GM12878 (cell line): ENCODE results near the gene TOB1.

Experiments
- CHD2 ChIP-seq: IDR thresholded peaks from 2 replicates; pipeline ENCODE4 v1.6.1; 2011; ENCODE audit warnings: low read depth, low read length, improper control_type of control experiment, borderline replicate concordance
- CREB1 ChIP-seq: IDR thresholded peaks from 2 replicates; pipeline ENCODE4 v1.6.1; 2012; ENCODE audit warnings: low read depth, mild to moderate bottlenecking, inconsistent platforms
- EP300 ChIP-seq, 2 experiments: fragments of 150-350 bp in 1 of 2; IDR thresholded peaks; 2 replicates each; pipeline ENCODE4 v1.6.1; 2011 to 2012; ENCODE audit warnings: low read depth in 2 of 2, low read length in 2 of 2, borderline replicate concordance in 1 of 2, improper control_type of control experiment in 1 of 2, inconsistent platforms in 1 of 2; ENCODE audit not compliant: control insufficient read depth in 1 of 2
- IRF3 ChIP-seq: fragments of 450-650 bp; IDR thresholded peaks from 2 replicates; pipeline ENCODE4 v1.6.1; 2014; ENCODE audit warnings: mild to moderate bottlenecking
- NKRF ChIP-seq: fragments of 450-650 bp; conservative IDR thresholded peaks from 2 replicates; pipeline ENCODE4 v1.6.1; 2017; ENCODE audit warnings: mild to moderate bottlenecking, moderate library complexity
- POLR2A ChIP-seq: IDR thresholded peaks from 2 replicates; pipeline ENCODE4 v1.6.1; 2011; ENCODE audit warnings: low read depth, mild to moderate bottlenecking, low read length
- POLR2AphosphoS5 ChIP-seq: IDR thresholded peaks from 2 replicates; pipeline ENCODE4 v1.6.1; 2011; ENCODE audit warnings: mild to moderate bottlenecking, low read length, inconsistent platforms
- SIN3A ChIP-seq: IDR thresholded peaks from 2 replicates; pipeline ENCODE4 v1.6.1; 2012; ENCODE audit warnings: low read depth, low read length, improper control_type of control experiment
- SMC3 ChIP-seq: IDR thresholded peaks from 2 replicates; pipeline ENCODE4 v1.6.1; 2011; ENCODE audit warnings: low read length, improper control_type of control experiment, borderline replicate concordance
- SRF ChIP-seq, 2 experiments: IDR thresholded peaks; 2 replicates each; pipeline ENCODE4 v1.6.1; 2011; ENCODE audit warnings: low read depth in 2 of 2, low read length in 2 of 2, mild to moderate bottlenecking in 1 of 2, moderate library complexity in 1 of 2
- TAF1 ChIP-seq: IDR thresholded peaks from 2 replicates; pipeline ENCODE4 v1.6.1; 2011; ENCODE audit warnings: mild to moderate bottlenecking, low read depth, low read length, borderline replicate concordance
- YY1 ChIP-seq: IDR thresholded peaks from 2 replicates; pipeline ENCODE4 v1.6.1; 2011; ENCODE audit warnings: low read depth, mild to moderate bottlenecking, low read length
- TF ChIP-seq, protein P1 (sequence below), 3 experiments: IDR thresholded peaks in 2 of 3; conservative IDR thresholded peaks in 1 of 3; 2 replicates each; pipeline ENCODE4 v1.5.1; 2011; ENCODE audit warnings: low read depth in 3 of 3, low read length in 3 of 3, mild to moderate bottlenecking in 3 of 3, control low read depth in 2 of 3, moderate library complexity in 2 of 3, inconsistent platforms in 1 of 3, mixed read lengths in 1 of 3; ENCODE audit not compliant: control insufficient read depth in 2 of 3, insufficient read depth in 1 of 3; ENCODE audit errors: extremely low read depth in 1 of 3

- TF ChIP-seq YY1 (no peak), SRF (IDR thresholded peaks at IDR 0.05; ENCODE audit: low read depth in 2 of 2, low read length in 2 of 2) (no peak), EP300 (IDR thresholded peaks at IDR 0.05; ENCODE audit: borderline replicate concordance in 1 of 2, control insufficient read depth in 1 of 2, low read depth in 2 of 2, low read length in 2 of 2) (no peak), NKRF (no peak), TAF1 (no peak), POLR2A (no peak), CHD2 (no peak), IRF3 (no peak), SIN3A (no peak), POLR2AphosphoS5 (no peak), CREB1 (no peak), SMC3 (no peak)
- TF ChIP-seq, protein P1, sequence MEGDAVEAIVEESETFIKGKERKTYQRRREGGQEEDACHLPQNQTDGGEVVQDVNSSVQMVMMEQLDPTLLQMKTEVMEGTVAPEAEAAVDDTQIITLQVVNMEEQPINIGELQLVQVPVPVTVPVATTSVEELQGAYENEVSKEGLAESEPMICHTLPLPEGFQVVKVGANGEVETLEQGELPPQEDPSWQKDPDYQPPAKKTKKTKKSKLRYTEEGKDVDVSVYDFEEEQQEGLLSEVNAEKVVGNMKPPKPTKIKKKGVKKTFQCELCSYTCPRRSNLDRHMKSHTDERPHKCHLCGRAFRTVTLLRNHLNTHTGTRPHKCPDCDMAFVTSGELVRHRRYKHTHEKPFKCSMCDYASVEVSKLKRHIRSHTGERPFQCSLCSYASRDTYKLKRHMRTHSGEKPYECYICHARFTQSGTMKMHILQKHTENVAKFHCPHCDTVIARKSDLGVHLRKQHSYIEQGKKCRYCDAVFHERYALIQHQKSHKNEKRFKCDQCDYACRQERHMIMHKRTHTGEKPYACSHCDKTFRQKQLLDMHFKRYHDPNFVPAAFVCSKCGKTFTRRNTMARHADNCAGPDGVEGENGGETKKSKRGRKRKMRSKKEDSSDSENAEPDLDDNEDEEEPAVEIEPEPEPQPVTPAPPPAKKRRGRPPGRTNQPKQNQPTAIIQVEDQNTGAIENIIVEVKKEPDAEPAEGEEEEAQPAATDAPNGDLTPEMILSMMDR (IDR thresholded peaks at IDR 0.05 in 2 of 3, conservative IDR thresholded peaks at IDR 0.05 in 1 of 3; ENCODE audit: control insufficient read depth in 2 of 3, extremely low read depth in 1 of 3, insufficient read depth in 1 of 3, low read depth in 3 of 3, low read length in 3 of 3) = no peak
Observed at GRCh38 chr17:50881182-50881581, 15.0 kb upstream of the TOB1 start.
